Kidney epithelial cell (primary cell): ENCODE results near the gene CACNB2. TPM values are rescaled to one million over a fixed set of nuclear protein-coding genes. Genes with fewer than 3 reads are reported as not detected.

ENCODE experiments used
- DNase-seq: peaks from one replicate; pipeline ENCODE4 v3.0.0-alpha.2; 2010; ENCODE audit warnings: low read depth
- H3K27me3 ChIP-seq: 2 replicates; pipeline ENCODE4 v1.6.0; 2011; ENCODE audit warnings: low read length; ENCODE audit not compliant: control insufficient read depth, insufficient read depth
- H3K36me3 ChIP-seq: 2 replicates; pipeline ENCODE4 v1.5.1; 2011; ENCODE audit warnings: low read length; ENCODE audit not compliant: control insufficient read depth, insufficient read depth
- H3K4me3 ChIP-seq: 2 replicates; pipeline ENCODE4 v1.5.1; 2011; ENCODE audit warnings: low read depth, mild to moderate bottlenecking, control low read depth, low read length
- total RNA-seq: library from RNA; depleted of rRNA; stranded (reverse); fragments of >200 nt; gene quantifications from 2 replicates; pipeline ENCODE4 v1.2.3, GENCODE V29; 2015
- TF ChIP-seq, protein P1 (sequence below): IDR thresholded peaks from 2 replicates; pipeline ENCODE4 v1.5.1; 2011; ENCODE audit warnings: mild to moderate bottlenecking, moderate library complexity, low read length, control low read depth, inconsistent platforms; ENCODE audit not compliant: insufficient read depth, poor library complexity, severe bottlenecking

Gene CACNB2
- total RNA-seq, 1 donor from 2014 or later, result 0.04 TPM

DNA sequence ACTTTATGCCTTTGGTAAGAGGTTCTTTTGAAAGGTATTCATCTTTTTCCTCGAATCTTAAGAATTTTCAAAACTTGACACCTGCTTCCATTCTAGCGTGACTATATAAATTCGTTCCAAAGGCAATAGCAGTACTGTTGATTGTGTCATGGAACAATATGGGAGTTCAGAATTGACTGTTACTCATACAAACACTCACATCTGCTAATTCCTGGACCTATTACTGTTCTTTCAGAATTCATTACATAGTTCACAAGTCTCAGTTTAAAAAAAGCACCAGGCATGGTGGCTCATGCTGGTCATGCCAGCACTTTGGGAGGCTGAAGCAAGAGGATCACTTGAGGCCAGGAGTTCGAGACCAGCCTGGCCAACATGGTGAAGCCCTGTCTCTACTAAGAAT, 80.9 kb downstream of the CACNB2 start:
- Histone ChIP-seq H3K4me3 (no peak overlapping the region), H3K27me3 (no peaks in the 10 kb centered on the region), H3K36me3 (no peaks in the 10 kb centered on the region)
- DNase-seq, result no peak
- TF ChIP-seq, protein P1, sequence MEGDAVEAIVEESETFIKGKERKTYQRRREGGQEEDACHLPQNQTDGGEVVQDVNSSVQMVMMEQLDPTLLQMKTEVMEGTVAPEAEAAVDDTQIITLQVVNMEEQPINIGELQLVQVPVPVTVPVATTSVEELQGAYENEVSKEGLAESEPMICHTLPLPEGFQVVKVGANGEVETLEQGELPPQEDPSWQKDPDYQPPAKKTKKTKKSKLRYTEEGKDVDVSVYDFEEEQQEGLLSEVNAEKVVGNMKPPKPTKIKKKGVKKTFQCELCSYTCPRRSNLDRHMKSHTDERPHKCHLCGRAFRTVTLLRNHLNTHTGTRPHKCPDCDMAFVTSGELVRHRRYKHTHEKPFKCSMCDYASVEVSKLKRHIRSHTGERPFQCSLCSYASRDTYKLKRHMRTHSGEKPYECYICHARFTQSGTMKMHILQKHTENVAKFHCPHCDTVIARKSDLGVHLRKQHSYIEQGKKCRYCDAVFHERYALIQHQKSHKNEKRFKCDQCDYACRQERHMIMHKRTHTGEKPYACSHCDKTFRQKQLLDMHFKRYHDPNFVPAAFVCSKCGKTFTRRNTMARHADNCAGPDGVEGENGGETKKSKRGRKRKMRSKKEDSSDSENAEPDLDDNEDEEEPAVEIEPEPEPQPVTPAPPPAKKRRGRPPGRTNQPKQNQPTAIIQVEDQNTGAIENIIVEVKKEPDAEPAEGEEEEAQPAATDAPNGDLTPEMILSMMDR, result no peak

DNA sequence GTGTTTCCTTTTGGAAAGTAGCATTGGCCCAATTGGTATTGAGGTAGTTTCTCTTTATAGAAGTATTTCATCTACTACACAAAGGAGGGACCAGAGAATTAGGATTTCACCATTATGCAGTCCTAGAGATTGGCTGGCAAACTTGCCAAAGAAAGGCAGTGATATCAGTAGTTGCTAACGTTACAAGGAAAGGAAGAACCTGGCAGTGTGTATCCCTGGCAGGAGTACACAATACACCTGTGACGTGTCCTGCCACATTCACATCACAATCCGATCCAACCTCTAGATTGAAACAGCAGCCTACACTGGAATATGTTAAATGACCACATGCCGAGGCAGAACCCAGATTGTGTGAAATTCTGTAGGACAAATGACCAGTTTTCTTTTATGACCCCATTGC, 81.7 kb downstream of the CACNB2 start:
- DNase-seq, result no peak
- TF ChIP-seq, protein P1, result no peak
- Histone ChIP-seq H3K4me3 (no peak overlapping the region), H3K27me3 (no peaks in the 10 kb centered on the region), H3K36me3 (no peaks in the 10 kb centered on the region)

DNA sequence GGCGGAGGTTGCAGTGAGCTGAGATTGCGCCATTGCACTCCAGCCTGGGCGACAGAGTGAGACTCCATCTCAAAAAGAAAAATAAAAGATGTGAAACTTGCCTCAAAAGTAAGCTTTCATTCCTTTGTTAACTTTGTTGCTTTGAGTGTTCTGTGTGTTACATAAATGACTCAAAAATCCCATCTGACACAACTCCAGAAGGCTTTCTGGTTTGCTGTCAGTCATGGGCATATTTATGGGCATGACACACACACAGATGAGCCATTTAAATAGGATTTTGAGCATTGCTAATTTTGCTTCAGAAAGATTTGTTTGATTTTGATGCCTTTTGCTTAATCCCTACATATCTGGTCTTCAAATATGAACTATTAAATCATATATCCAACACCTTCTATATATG, 82.6 kb downstream of the CACNB2 start:
- no peak for DNase-seq

DNA sequence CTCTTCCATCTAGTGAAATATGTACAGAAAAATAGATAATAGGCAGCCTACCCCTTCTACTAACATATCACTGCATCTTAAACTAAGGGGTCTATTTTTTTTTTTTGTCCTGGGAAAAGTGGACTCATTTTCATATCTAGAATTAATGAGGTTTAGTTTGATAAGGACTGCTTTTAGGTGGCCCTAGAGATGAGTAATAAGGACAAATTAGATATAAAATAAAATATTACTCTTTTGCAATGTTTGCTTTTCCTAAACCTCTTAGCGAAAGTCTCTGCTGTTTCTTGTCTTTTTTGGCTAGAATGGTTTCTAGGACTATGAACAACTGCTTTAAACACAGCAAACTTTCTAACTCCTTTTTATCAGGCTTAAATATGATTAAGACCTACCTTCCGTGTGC, 83.7 kb downstream of the CACNB2 start:
- TF ChIP-seq, protein P1, result no peak
- no peak for DNase-seq
- no peak overlapping the region for H3K4me3 ChIP-seq
- H3K27me3 ChIP-seq, result no peaks in the 10 kb centered on the region
- no peaks in the 10 kb centered on the region for H3K36me3 ChIP-seq

More for the DNA sequence above, 82.6 kb downstream of the CACNB2 start:
- no peaks in the 10 kb centered on the region for H3K36me3 ChIP-seq
- no peaks in the 10 kb centered on the region for H3K27me3 ChIP-seq
- no peak overlapping the region for H3K4me3 ChIP-seq
- TF ChIP-seq, protein P1, result no peak

DNA sequence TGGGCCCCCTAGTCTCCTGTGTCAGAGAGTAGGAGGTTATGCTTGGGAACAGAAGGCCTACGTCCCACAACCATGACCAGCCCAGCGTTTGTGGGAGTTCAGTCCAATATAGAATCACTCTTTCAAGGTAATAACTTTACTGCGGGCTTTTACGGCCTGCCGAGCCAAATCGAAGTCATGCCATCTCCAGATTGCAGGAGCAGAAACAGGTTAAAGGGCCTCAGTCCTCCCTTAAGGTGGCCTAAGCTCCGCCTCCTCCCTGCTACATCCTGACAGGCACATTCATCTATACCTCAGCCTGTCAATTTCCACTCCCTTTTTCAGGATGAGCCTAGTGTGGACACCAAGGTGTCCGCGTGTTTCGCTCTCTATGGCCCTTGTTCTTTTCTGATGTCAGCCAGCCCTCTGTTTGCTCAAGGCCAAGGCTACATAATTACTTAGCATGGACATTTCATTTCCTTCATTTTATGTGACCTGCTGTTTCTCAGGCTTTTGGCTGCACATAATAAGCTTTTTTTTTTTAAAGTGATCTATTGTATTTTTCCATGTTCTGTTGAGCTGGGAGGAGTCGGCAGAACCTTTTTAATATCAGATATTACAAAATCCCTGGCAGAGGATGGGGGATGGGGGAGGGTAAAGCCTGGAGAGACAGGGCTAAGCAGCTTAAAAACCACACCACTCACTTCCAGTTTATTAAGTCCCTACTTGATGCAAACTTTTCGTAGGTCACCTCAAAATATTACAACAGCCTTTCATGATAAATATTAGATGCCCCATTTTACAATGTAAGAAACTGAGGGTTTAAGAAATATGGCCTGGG, 84.6 kb downstream of the CACNB2 start:
- H3K36me3 ChIP-seq, result no peaks in the 10 kb centered on the region
- DNase-seq, result no peak
- no peaks in the 10 kb centered on the region for H3K27me3 ChIP-seq
- no peak overlapping the region for H3K4me3 ChIP-seq
- TF ChIP-seq, protein P1, result no peak

DNA sequence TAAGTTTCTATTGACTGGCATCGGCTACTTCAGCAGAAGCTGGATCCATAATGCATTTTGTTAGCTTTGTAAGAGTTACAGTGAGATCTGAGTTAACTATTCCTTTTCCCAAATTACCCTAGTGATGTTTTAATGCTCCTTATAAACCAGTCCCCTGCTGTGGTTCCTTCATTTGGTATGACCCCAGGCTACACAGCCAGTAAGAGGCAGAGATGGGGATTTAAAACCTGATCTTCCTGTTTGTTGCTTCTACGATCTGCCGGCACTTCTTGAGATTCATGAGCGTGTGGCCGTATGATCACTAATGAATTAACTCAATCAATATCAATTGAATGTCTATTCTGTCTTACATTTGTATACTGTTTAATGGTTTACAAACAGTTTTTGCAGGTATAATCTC, 86.1 kb downstream of the CACNB2 start:
- no peak for DNase-seq
- Histone ChIP-seq H3K27me3 (no peaks in the 10 kb centered on the region), H3K36me3 (no peaks in the 10 kb centered on the region), H3K4me3 (no peak overlapping the region)
- TF ChIP-seq, protein P1, result no peak
